ENCODE results near the gene KRT1. TPM values are rescaled to one million over a fixed set of nuclear protein-coding genes. Genes with fewer than 3 reads are reported as not detected.

The KRT1 gene
- polyA plus RNA-seq, 6 donors from 2014 or later = 0.44 TPM; not detected in 5

GRCh38 chr12:52685406-52685890 lies 5.2 kb upstream of the KRT1 start:
- H3K4me3 Mint-ChIP-seq = no peak overlapping the region
- no peaks in the 10 kb centered on the region for H3K36me3 Mint-ChIP-seq
- no peaks in the 10 kb centered on the region for H3K4me1 Mint-ChIP-seq
- no peak for ATAC-seq (ENCODE audit: low read depth in 2 of 2)
- DNase-seq = no peak
- H3K27me3 Mint-ChIP-seq = peaks cover 43 to 57% (median 53%) of the 10 kb centered on the region in 3 donors
- H3K9me3 Mint-ChIP-seq = no peaks in the 10 kb centered on the region
- no peak overlapping the region for H3K27ac Mint-ChIP-seq

DNA sequence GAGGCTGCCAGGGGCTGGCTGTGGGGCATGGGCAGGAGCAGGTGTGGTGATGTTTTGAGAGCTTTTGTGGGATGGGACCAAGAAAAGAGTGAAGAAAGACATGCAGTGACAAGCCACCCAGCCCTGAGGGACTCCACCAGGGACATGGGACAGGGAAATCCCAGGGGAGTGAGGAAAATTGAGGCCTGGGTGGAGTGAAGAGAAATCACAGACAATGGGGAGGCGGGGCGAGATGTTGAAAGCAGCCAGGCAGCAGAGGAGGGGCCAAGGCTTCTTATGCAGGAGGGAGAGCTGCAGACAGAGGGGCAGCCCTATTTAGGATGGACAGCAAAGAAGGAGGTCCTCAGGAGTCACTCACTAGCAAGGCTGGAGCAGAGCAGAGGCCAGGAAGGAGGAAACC lies 4.2 kb upstream of the KRT1 start:
- ATAC-seq (ENCODE audit: low read depth in 2 of 2) (no peak), DNase-seq (no peak)
- no peaks in the 10 kb centered on the region for H3K4me1 Mint-ChIP-seq
- H3K9me3 Mint-ChIP-seq = no peaks in the 10 kb centered on the region
- H3K27me3 Mint-ChIP-seq = peaks cover 36 to 63% (median 59%) of the 10 kb centered on the region in 3 donors
- H3K4me3 Mint-ChIP-seq = no peak overlapping the region
- no peaks in the 10 kb centered on the region for H3K36me3 Mint-ChIP-seq
- H3K27ac Mint-ChIP-seq = no peak overlapping the region

DNA sequence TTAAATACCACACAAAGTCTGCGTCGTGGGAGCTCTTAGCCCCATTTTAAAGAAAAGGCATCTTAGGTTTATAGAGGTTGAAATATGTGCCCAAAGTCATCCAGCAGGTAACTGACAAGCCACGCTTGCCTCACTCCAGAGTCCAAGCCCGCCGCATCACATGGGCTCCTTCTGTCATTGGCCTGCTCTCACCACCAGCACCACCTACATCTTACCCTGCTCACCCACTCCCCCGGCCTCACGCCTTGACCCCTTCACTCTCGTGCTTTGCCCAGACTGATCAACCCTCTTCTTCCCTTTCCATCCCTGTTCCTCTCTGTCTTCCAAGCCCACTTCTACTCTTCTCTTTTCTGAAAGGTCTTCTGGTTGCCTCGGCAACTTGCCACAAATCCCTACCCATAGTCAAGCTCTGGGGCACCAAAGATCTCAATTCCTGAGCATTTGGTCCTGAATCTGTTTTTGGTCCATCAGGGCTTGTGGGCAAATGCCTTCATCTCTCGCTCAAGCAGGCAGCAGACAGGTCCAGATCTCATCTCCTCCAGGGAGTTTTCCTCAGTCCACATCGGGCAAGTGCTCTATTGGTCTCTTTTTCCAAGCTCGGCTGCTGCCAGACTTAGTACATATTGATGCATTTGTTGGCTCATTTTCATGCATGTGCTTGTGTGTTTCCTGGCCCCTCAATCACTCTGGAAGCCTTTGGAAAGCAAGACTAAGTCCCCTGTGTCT lies 3.5 kb upstream of the KRT1 start:
- DNase-seq = no peak
- Mint-ChIP-seq H3K36me3 (no peaks in the 10 kb centered on the region), H3K9me3 (no peaks in the 10 kb centered on the region), H3K27ac (peak overlapping the region in 1 of 6 donors; percentile 5), H3K4me1 (no peaks in the 10 kb centered on the region), H3K27me3 (peaks cover 34 to 56% (median 53%) of the 10 kb centered on the region in 3 donors), H3K4me3 (no peak overlapping the region)
- ATAC-seq (ENCODE audit: low read depth in 2 of 2) = no peak

DNA sequence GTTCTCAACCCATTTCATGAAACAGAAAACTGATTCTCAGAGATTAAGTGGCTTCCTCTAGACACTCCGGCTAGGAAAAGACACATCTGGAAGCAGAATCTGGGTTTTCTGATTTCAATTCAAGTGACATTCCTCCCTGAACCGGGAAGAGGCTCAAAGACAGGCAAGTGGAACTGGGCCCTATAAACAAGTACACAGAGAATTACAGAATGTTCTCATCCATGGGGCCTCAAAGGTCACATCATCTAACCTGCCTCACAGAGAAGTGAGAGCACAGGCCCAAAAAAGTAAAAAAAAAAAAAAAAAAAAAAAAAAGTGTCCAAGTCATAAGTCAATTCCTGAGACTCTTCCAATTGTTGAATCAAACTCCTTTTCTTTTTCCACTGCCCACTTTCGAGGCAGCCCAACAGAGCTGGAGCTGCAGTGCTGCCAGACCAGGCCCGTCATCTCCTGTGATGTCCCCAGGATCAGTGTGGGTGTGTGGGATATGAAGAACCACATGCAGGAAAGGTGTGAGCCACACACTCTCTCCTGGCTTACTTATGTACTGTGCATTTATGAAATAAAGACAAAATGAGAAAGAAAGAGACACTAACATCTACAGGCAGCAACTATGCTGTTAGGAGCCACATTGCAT lies 2.8 kb upstream of the KRT1 start:
- no peak for DNase-seq
- no peak for ATAC-seq (ENCODE audit: low read depth in 2 of 2)
- no peak overlapping the region for H3K4me3 Mint-ChIP-seq
- H3K27me3 Mint-ChIP-seq = peaks cover 29 to 52% (median 49%) of the 10 kb centered on the region in 3 donors
- no peaks in the 10 kb centered on the region for H3K9me3 Mint-ChIP-seq
- H3K4me1 Mint-ChIP-seq = no peaks in the 10 kb centered on the region
- no peaks in the 10 kb centered on the region for H3K36me3 Mint-ChIP-seq
- H3K27ac Mint-ChIP-seq = no peak overlapping the region

GRCh38 chr12:52682381-52682660 lies 2.1 kb upstream of the KRT1 start:
- no peaks in the 10 kb centered on the region for H3K9me3 Mint-ChIP-seq

GRCh38 chr12:52681526-52682380 lies 1.5 kb upstream of the KRT1 start:
- H3K36me3 Mint-ChIP-seq = no peaks in the 10 kb centered on the region
- peaks cover 17 to 43% (median 36%) of the 10 kb centered on the region in 3 donors for H3K27me3 Mint-ChIP-seq
- no peaks in the 10 kb centered on the region for H3K4me1 Mint-ChIP-seq
- peak overlapping the region in 1 of 8 donors; percentile 43 for H3K4me3 Mint-ChIP-seq
- H3K27ac Mint-ChIP-seq = no peak overlapping the region
- no peak for DNase-seq
- ATAC-seq (ENCODE audit: low read depth in 2 of 2) = no peak
- H3K9me3 Mint-ChIP-seq = no peaks in the 10 kb centered on the region

More at GRCh38 chr12:52682381-52682660, 2.1 kb upstream of the KRT1 start:
- no peak overlapping the region for H3K27ac Mint-ChIP-seq
- peaks cover 21 to 49% (median 42%) of the 10 kb centered on the region in 3 donors for H3K27me3 Mint-ChIP-seq
- ATAC-seq (ENCODE audit: low read depth in 2 of 2) (no peak), DNase-seq (no peak)
- H3K36me3 Mint-ChIP-seq = no peaks in the 10 kb centered on the region
- H3K4me3 Mint-ChIP-seq = peak overlapping the region in 1 of 8 donors; percentile 43
- H3K4me1 Mint-ChIP-seq = no peaks in the 10 kb centered on the region

DNA sequence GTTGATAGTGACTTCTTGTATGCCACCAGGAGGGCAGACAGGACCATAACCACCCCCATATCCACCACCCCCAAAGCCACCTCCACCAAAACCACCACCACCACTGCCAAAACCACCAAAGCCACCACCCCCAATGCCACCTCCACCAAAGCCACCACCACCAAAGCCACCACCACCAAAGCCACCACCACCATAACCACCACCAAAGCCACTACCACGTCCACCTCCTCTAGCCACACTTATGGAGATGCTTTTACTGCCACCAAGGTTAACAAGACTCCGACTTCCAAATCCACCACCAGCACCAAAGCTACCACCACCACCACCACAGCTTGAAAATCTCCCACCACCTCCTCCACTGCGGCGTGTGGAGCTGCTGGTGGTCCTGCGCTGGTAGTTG lies 332 bp downstream of the KRT1 start:
- ATAC-seq (ENCODE audit: low read depth in 2 of 2) = no peak

DNA sequence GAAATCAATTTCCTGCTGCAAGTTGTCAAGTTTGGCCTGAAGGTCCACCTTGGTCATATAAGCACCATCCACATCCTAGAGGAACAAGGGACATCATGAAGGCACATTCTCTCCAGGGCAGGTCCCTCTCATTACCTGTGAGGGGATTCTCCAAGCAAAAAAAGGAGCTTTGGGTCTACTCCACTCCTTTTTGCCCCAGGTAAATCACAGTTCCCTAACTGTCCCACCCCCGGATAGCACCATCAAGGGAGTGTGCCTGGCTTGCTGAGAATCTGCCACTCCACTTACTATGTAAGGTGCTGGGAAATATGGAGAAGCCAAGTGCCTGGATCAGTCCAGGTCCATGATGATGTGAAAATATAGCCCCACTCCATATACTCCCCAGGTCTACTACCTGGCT lies 2.5 kb downstream of the KRT1 start:
- no peak overlapping the region for H3K27ac Mint-ChIP-seq
- H3K9me3 Mint-ChIP-seq = peaks cover 0 to 1% (median 0%) of the 10 kb centered on the region in 7 donors
- H3K27me3 Mint-ChIP-seq = peaks cover 13 to 46% (median 27%) of the 10 kb centered on the region in 3 donors
- no peaks in the 10 kb centered on the region for H3K36me3 Mint-ChIP-seq
- no peak for ATAC-seq (ENCODE audit: low read depth in 2 of 2)
- no peaks in the 10 kb centered on the region for H3K4me1 Mint-ChIP-seq
- no peak overlapping the region for H3K4me3 Mint-ChIP-seq
- DNase-seq = no peak

More for the DNA sequence above, 332 bp downstream of the KRT1 start:
- Mint-ChIP-seq H3K4me3 (no peak overlapping the region), H3K4me1 (no peaks in the 10 kb centered on the region), H3K9me3 (peaks cover 0 to 1% (median 0%) of the 10 kb centered on the region in 7 donors), H3K27me3 (peaks cover 17 to 47% (median 40%) of the 10 kb centered on the region in 3 donors), H3K27ac (no peak overlapping the region), H3K36me3 (no peaks in the 10 kb centered on the region)
- no peak for DNase-seq

- Mint-ChIP-seq H3K4me3 (no peak overlapping the region), H3K27me3 (peaks cover 8 to 46% (median 27%) of the 10 kb centered on the region in 3 donors), H3K9me3 (peaks cover 0 to 1% (median 0%) of the 10 kb centered on the region in 7 donors), H3K4me1 (no peaks in the 10 kb centered on the region), H3K27ac (no peak overlapping the region), H3K36me3 (no peaks in the 10 kb centered on the region)
- ATAC-seq (ENCODE audit: low read depth in 2 of 2) (no peak), DNase-seq (no peak)
Observed at GRCh38 chr12:52677126-52677525, 3.1 kb downstream of the KRT1 start.

- DNase-seq (no peak), ATAC-seq (ENCODE audit: low read depth in 2 of 2) (no peak)
- Mint-ChIP-seq H3K4me3 (no peak overlapping the region), H3K4me1 (no peaks in the 10 kb centered on the region), H3K27me3 (peaks cover 6 to 42% (median 24%) of the 10 kb centered on the region in 3 donors), H3K9me3 (peaks cover 0 to 1% (median 0%) of the 10 kb centered on the region in 7 donors), H3K36me3 (no peaks in the 10 kb centered on the region), H3K27ac (no peak overlapping the region)
Observed at GRCh38 chr12:52676163-52676562, 4.0 kb downstream of the KRT1 start.

- no peak for ATAC-seq (ENCODE audit: low read depth in 2 of 2)
- Mint-ChIP-seq H3K9me3 (peaks cover 0 to 1% (median 0%) of the 10 kb centered on the region in 7 donors), H3K4me3 (no peak overlapping the region), H3K27me3 (peaks cover 6 to 37% (median 15%) of the 10 kb centered on the region in 3 donors), H3K4me1 (no peaks in the 10 kb centered on the region), H3K36me3 (no peaks in the 10 kb centered on the region), H3K27ac (no peak overlapping the region)
- DNase-seq = no peak
Observed at GRCh38 chr12:52675301-52675701, 4.9 kb downstream of the KRT1 start.

DNA sequence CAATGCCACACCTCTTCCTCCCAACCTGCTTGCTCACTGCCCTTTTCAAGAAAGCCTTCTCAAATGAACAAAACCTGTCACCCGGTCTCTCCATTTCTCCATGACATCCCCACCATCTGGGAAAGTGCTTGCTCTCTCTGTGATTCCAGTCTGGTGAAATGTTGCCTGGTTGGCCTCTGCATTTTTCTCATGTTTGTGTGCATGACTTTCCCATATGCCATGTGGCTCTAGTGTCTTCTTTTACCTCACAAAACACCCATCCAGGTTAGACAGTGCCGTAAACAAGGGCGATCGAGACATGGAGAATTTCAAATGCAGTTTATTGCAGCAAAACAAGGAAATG lies 5.8 kb downstream of the KRT1 start:
- Mint-ChIP-seq H3K4me3 (no peak overlapping the region), H3K36me3 (no peaks in the 10 kb centered on the region), H3K27me3 (peaks cover 6 to 31% (median 14%) of the 10 kb centered on the region in 3 donors), H3K27ac (no peak overlapping the region), H3K9me3 (peaks cover 0 to 1% (median 0%) of the 10 kb centered on the region in 7 donors), H3K4me1 (no peaks in the 10 kb centered on the region)
- DNase-seq = no peak
- ATAC-seq (ENCODE audit: low read depth in 2 of 2) = no peak

- H3K4me1 Mint-ChIP-seq = no peaks in the 10 kb centered on the region
- H3K36me3 Mint-ChIP-seq = no peaks in the 10 kb centered on the region
- DNase-seq (no peak), ATAC-seq (ENCODE audit: low read depth in 2 of 2) (no peak)
- H3K4me3 Mint-ChIP-seq = no peak overlapping the region
- peaks cover 6 to 31% (median 17%) of the 10 kb centered on the region in 3 donors for H3K27me3 Mint-ChIP-seq
- no peak overlapping the region for H3K27ac Mint-ChIP-seq
- H3K9me3 Mint-ChIP-seq = peaks cover 0 to 1% (median 0%) of the 10 kb centered on the region in 7 donors
Observed at GRCh38 chr12:52673713-52674432, 6.3 kb downstream of the KRT1 start.

Data from naive B cell (primary cell).